GM18870 (cell line): ENCODE measurements around the gene SARNP.

Source experiments
- ATAC-seq: cut with Tn5 transposase; IDR thresholded peaks from one replicate; pipeline ENCODE4 v1.9.1; 2021; ENCODE audit warnings: moderate library complexity; ENCODE audit not compliant: unreplicated experiment

The SARNP gene

DNA sequence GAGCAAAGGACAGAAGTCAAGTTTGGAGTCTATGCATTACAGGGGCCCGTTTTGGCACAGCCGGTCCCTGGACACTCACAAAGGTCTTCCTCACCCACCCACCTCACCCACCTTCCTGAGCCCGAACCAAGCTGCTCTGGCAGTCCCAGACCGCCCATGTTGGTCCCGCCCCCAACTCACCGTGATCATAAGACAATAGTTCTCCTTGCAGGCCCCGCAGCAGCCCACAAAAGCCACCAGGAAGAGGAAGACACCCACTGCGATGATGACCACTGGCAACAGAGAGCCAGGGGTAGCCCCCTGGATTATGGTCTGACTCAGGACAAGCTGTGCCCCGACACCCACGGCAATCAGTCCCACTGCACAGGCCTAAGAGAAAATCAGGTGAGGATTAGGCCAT, 90.6 kb downstream of the SARNP start:
- no peak for ATAC-seq

DNA sequence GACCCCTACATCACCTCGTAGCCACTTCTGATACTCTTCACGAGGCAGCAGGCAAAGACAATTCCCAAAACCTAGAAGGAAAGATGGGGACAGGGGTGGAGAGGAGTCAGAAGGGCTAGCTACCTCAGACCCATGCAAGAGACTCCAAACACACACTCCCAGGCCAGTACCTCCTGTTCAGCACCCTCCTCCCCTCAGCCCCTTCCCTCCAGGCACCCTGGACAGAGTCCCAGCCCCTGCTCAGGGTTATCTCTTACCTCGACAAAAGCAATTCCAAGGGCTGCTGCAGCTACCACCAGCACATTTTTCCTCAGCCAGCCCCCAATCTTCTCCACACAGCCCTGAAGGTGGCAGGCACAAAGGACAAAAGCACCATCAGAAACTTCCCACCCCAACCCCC, 92.0 kb downstream of the SARNP start:
- no peak for ATAC-seq

DNA sequence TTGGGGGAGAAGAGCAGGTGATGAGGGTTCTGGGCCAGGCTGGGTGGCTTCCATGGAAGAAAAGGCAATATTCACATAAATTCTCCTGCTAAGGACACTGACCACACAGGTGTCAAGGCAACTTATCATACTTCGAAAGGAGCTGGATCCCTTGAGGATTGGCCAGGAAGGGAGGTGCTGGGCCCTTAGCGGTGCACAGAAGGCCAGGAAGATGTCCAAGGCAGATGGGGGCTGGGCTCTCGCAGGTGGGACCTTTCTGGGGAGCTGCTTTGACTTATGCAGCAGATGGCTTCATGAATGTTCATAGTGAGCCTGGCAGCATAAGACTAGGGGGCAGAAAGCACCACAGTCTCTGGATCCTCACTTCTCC, 92.6 kb downstream of the SARNP start:
- ATAC-seq = no peak

DNA sequence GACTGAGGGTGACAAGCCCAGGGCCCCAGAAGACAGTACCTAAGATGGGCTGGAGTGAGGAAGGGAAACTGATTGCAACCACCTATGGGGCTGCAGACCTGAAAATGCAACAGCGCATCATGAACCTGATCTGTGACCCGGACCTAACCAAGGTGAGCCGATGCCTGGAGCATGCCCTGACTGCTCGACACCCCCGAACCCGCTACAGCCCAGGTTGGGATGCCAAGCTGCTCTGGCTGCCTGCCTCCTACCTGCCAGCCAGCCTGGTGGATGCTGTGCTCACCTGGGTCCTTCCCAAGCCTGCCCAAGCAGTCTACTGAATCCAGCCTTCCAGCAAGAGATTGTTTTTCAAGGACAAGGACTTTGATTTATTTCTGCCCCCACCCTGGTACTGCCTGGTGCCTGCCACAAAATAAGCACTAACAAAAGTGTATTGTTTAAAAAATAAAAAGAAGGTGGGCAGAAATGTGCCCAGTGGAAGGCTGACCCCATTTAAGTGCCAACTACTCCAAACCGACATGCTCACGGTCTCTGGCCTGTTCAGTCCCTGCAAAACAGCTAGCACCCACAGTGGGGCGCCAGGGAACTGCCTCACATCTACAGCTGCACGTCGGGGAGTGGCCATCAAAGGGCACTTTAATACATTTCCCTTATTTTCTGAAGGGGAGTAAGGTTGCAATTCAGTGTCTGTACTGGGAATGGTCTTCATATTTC, 93.1 kb downstream of the SARNP start:
- ATAC-seq = no peak

DNA sequence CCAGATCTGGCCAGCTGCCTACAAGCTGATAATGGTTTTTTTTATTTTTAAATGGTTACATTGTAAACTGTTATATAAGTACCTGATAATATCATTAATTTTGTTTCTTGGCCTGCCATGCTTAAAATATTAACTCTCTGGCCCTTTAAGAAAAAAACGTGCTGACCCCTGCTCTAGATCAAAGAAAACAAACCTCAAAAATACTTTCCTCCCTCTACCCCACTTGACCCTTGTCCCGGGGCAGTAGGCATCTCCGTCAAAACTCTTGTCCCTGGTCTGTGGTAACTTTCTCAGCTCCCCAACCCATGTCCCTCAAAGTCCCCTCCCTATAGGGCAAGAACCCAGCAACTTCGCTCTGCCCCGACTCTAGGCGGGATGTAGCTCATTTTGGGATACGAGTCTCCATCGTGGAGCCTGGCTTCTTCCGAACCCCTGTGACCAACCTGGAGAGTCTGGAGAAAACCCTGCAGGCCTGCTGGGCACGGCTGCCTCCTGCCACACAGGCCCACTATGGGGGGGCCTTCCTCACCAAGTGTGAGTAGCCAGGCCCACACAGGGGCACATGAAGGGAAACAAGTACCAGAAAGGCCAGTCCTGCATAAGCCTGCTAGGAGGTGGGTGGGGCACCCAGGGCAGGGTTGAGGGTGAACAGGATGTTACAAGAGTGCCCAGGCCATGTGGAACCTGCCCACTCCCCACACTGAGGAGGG, 93.9 kb downstream of the SARNP start:
- no peak for ATAC-seq

DNA sequence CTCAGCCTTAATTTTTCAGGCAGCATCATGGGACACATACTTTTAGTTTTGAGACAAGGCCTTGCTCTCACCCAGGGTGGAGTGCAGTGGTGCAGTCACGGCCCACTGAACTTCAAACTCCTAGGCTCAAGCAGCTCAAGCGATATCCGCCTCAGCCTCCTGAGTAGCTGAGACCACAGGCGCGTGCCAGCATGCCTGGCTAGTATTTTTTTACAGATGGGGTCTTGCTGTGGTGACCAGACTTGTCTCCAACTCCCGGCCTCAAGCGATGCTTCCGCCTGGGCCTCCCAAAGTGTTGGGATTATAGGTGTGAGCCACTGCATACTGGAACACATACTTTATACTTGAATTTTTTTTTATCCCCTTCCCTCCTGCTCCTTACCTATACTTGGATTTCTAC, 94.6 kb downstream of the SARNP start:
- no peak for ATAC-seq

DNA sequence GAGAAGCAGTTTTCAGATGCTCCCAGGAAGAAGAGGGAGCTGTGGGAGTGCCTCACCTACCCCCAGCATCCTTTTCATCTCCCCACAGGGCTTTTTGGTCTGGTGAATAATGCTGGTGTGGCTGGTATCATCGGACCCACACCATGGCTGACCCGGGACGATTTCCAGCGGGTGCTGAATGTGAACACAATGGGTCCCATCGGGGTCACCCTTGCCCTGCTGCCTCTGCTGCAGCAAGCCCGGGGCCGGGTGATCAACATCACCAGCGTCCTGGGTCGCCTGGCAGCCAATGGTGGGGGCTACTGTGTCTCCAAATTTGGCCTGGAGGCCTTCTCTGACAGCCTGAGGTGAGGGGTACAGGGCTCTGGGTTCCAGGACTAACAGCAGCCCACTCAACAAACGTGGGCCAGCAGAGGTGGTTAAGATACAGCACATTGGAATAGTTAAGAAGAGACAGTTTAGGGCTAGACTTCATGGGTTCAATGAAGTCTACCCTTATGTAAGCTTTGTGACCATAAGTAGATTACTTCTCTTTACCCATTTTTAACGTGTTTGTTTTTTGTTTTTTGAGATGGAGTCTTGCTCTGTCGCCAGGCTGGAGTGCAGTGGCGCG, 95.8 kb downstream of the SARNP start:
- no peak for ATAC-seq

DNA sequence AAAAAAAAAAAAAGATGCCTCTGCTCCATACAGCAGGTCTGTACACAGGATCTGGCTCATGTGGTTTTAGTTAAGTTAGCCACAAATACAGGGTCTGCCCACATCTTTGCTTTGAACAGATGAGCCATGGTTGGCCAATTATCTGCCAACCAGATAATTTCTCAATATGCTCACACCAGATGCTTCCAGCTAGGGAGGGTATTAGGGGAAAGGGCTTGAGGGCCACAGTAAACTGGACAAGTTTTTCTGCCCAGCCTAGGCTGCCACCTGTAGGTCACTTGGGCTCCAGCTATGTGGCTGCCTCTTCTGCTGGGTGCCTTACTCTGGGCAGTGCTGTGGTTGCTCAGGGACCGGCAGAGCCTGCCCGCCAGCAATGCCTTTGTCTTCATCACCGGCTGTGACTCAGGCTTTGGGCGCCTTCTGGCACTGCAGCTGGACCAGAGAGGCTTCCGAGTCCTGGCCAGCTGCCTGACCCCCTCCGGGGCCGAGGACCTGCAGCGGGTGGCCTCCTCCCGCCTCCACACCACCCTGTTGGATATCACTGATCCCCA, 96.6 kb downstream of the SARNP start:
- ATAC-seq = no peak

DNA sequence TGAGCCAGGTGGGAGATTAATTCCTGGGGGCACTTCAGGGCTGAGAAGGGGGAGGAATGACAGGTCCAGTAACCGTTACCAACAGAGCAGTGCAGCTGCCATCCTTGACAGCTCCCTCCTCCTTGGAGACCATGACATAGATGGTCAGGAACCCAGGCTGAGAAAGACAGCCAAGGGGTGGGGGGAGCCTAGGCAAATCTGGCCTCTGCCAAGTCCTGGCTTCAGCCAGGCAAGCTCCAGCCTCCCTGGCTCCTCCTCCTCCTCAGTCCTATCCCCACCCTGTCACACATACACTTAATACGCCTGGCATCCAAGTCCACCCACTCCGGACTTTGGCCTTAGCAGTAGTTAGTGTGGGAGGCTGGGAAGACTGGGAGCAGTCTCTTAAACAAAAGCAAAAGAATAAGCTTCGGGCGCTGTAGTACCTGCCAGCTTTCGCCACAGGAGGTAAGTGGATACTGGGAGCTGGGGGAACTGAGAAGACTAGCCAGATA, 97.4 kb downstream of the SARNP start, which contains the start of gene RDH5:
Gene RDH5 (plus strand): TSS at position 323 of the 494 bp plus-strand sequence. CDS start 792 bp downstream, outside the sequence.
- ATAC-seq = no peak

DNA sequence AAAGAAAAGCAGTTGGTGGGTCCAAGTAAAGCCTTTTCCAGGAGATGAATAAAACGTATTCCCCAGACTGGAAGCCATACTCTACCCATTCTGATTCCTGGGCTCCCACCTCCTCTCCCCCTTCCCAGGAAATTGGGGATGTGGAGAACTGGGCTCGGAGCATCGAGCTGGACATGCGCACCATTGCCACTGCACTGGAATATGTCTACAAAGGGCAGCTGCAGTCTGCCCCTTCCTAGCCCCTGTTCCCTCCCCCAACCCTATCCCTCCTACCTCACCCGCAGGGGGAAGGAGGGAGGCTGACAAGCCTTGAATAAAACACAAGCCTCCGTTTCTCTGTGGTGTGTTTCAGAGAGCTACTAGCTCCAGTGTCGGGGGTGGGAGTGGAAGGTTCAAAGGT, 98.2 kb downstream of the SARNP start:
- no peak for ATAC-seq

DNA sequence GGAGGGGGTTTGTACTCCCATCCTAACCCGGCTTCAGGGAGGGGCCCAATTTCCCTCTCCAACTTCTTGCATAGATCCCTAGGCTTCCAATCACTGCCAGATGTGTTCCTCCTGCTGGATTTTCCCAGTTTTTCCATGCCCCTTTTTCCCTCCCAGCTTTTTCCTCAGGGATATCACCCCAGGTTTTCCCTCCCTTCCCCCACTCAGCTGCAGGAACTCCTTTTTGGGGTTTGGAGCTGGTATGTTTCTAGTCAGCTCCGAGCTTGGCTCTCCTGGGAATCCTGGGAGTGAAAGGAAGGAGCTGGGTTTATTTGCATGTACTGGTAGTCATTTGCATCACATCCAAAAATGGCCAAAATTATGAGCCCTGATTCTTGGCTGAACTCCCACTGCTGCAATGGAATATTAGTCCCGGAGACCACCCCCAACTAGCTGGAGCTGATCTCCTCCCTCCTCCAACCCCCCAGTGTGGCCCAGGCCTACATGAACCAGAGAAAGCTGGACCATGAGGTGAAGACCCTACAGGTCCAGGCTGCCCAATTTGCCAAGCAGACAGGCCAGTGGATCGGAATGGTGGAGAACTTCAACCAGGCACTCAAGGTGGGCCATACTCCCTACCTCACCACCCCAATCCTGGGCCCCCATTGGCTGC, 98.8 kb downstream of the SARNP start:
- no peak for ATAC-seq

DNA sequence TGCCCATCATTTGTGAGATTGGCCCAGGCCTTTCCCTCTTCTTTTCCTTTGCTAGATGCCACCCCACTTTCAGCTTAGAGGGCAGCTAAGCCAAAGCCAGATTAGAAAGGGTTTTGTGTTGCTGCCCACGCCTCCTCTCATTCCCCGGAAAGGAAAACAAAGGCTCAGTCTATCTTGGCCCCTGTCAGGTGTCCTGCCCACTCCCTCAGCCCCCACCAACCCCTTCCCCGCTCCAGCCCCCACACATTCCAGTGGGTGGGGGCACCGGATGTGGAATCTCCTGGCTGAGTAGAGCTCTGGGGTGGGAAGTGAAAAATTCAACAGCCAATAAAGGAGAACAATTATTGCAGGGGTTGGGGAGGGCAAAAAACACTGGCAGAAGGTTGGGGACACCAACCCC, 99.5 kb downstream of the SARNP start:
- no peak for ATAC-seq

DNA sequence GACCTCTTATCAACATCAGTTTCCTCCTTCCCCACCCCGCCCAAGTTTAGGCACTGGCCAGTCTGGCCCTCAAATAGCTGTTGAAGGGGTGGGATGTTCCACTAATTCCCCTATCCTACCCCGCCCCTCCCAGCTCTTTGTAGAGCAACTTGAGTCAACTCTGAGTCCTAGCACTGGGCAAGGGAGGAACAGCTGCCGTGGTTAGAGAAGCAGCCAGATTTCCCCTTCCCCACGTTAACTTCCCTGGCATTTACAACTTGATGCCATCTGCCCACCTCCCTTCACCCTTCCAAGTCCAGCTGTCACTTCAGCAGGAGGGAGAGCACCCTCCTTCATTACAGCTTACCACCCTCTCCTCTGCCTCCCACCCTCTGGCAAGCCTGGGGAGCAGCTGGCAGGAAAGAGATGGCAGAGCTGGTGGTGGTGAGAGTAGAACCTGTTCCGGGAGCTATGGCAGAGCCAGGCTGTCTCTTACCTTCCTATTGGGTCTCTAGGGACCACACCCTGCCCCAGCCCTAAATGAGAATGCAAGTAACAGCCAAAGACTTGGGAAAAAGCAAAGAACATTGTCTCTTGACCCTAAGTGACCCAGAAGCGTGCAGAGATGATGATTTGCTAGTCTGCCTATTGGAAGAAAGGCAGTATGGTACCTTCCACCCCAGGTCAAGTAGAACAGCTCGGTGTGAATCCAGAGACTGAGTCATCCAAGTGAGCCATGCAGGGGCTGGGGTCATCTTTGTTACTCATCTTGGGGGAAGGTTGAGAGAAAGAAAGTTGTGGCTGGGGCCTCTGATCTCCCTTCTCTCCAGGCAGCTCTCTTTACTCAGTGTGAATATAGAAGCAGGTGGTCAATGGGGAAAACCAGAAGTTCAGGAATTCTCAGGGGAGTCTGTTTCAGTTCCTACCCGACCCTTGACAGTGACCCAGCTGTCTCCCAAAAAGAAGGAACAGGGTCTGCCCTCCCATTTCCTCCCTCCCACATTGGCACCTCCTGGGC, 100.2 kb downstream of the SARNP start:
- ATAC-seq = no peak

DNA sequence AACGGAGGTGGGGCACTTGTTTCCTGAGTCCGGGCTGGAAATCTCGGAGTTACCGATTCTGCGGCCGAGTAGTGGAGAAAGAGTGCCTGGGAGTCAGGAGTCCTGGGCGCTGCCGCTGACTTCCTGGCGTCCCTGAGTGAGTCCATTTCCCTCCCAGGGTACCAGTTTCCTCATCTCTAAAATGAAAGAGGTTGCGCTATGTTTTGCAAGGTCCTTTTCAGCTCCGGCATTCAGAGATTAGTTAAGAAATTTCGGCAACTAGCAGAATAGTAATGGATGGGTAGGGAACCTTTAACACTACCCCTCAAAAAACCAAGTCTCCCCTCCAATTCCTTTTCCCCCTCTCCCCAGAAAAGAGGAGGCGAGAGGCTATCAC, 101.0 kb downstream of the SARNP start:
- ATAC-seq = no peak

DNA sequence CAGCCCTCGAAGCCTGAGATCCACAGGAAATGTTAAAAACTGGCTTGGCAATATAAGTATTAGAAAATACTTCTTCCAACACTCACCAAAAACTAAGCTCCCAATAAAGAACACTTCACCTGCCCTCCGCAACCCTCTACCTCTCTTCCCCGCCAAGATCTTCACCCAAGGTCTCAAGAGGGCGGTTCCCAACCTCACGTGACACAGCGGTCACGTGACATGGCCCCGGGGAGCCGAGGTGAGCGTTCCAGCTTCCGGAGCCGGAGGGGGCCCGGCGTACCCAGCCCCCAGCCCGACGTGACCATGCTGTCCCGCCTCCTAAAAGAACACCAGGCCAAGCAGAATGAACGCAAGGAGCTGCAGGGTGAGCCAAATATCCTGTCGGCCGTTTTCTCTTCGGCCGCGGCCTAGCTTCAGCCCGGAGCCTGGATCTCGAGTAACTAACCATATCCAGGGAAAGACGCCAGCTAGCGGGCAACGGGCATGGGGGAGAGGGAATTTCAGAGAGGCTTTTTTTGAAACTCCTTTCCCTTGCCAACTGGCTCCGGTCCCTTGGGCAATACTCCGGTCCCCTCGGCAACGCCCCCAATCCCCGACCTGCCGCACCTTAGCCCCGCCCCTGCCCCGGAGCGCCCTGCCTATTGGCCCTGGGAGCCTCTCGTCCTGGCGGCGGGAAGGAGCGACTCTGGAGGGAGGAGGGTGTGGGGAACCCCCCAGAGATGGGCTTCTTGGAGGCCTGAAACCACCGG, 101.5 kb downstream of the SARNP start, which contains the start of gene BLOC1S1:
Gene BLOC1S1 (plus strand): TSS at position 214 of the 749 bp plus-strand sequence. CDS start 6 bp downstream, at position 220.
- peak; percentile 62 for ATAC-seq

DNA sequence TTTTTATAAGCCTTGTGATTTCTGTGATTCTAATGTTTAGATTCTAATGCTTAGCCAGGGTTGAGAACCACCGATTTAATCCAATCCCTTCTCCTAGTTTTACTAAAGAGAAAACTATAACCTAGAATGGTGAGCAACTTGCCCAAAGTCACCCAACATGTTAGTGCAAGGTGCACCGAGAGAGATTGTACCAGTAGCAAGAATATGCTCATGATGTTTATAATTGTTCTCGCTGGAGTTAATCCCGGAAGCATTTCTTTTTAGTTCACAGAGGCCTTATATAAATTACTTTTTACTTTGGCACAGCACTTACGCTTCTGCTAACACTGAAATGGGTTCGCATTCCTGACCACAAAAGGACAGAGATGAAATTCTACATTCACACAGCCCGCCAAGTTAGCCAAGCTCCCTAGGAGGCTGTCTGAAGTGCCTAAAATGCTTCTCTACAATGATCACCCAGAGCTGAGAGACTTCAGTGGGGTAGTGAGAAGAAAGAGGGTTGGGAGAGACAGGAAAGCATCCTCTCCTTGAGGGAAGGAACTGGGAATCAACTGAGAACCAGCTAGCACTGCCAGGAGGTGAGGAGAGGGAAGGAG, 102.3 kb downstream of the SARNP start:
- no peak for ATAC-seq

DNA sequence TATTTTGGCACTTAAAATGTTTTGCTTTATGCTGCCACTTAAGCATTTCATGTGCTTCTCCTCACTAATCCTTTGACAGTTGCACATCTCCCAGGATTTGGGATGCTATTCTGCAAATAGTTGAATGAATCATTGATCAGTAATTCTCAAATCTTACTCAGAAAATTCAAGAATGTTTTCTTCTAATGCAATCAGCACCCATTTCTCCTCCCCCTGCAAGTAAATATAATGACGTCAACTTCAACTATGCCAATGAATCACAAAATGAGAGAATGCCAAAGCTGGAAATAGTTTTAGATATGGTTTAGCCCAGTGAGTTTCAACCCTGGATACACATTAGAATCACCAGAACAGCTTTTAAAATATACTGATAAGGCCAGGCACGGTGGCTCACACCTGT, 103.8 kb downstream of the SARNP start:
- no peak for ATAC-seq

DNA sequence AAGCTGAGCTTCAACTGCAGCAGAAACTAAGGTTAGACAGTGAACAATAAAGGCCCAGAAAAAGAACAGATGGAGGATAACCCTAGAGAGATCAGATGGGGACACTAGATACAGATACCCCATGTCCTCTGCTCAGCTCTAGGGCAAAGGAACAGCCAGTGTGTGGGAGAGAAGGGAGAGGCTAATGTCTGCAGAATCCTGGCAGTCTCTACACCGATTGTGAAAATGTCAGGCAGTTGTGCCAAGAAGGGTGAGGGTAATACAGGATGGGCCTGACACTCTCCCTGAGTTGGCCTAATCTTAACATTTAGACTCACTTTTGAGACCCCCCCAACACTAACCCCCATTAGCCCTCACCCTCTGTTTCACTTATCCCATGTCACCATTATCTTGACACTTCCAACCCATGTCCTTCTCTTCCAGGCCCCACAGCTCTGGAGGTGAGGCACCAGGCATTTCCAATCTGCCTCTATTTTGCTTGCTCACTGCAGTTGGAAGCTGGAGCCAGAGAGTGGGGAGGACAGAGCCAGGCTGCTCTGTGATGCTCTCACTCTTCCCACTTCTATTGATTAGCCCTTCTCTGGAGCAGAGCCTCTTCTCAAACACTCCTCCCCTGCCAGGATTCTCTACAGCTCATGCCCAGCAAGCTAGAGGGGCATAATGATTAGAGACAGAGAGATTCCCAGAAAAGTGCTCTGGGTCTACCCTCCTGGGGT, 104.7 kb downstream of the SARNP start:
- no peak for ATAC-seq
